HG02623 (cell line): Measurements from ENCODE around the gene FOXB2.

Source experiments
- ATAC-seq: cut with Tn5 transposase; IDR thresholded peaks from one replicate; pipeline ENCODE4 v1.9.1; 2021; ENCODE audit warnings: moderate library complexity; ENCODE audit not compliant: unreplicated experiment

The FOXB2 gene

DNA sequence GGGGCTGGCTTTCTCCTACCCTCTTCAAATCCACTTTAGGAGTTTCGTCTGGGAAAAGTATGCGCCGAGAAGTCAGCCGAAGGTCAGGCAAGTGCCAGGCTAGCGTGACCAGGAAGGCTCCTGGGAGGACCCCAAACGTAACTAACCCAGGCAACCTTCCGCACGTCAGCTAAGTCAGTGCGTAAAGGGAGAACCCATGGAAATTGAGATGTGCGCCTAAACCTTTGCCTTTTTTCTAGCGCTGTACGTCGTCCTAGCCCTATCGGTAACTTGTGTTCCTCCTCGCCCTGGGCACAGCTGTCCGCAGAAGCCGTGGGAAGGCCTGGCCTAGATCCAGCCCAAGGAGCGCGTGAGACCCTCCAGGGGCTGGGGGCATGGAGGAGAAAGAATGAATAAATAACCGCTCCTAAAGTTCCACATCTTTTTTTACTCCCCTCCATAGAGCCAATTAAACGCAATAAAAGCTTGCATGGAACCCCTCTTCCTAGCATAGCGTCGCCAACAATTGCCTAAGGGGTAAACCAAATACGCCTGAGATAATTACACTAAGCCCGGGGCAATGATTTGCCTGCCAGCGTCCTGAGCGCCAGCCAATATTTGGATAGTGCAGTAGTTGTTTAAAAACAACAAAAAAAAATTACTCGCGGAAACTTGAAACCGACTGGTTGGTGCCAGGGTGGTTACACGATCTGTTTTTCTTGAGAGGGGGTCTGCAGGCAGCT, 4.0 kb upstream of the FOXB2 start:
- no peak for ATAC-seq

DNA sequence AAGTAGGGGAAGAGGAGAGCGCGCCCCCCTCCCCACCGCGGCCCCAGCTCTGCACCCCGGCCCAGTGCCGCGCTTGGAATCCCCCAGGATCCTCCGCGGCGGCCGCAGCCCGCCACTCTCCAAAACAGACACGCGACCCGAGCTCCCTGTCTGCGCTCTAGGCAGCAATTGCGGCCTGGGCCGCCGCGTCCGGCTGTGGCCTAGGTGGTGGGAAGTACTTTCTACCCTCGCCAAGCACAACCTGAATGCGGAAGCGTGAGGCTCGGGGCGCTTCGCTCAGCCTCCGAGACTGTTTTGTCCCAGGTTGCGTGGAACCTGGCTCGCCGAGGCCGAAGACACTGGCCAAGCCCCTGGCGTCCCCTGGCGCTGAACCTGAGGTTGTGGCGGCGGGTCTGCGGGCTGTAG, 3.3 kb upstream of the FOXB2 start:
- ATAC-seq, result no peak

DNA sequence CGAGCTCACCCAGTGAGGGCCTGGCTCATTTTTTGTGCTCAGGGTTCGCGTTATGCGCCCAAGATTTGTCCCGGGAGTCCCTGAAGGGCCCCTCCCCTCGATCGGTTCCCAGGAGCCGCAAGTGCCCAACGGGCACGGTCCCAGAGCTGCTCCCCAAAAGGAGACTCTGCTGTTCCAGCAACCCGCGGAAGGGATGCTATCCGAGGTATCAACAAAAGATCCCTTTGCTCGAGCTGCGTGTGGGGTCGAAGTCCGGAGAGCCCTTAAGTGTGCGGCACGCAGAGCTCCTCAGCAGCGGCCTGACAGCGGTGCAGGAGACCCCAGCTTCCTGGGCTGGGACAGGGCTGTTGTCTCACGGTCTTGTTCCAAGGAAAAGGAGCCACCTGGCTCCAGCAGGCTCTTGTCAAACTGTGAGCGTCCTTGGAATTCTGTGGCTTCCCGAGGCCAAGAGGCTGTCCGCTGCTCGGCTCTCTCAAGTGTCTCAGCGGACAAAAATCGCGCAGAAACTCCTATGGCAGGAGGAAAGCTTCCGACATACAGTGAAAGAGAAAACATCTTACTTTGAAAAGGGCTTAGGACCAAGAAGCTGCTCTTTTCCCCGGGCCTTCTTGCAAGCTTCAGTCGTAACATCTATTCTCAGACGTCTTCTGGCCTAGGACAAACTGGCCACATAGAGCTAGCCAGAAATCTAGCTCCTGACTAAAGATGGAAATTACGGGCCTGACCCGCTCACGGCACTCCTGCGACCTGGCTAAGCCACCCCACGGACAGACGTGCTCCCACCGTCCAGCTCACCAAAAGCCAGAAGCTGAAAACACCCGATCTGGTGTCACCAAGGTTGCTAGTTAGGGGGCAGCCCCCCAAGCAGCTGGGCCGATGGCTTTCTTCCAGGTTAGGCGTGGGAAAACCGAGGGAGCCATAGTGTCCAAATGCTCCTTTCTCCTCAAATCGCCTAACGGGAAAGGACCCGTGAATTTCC, 2.6 kb upstream of the FOXB2 start:
- ATAC-seq, result no peak

DNA sequence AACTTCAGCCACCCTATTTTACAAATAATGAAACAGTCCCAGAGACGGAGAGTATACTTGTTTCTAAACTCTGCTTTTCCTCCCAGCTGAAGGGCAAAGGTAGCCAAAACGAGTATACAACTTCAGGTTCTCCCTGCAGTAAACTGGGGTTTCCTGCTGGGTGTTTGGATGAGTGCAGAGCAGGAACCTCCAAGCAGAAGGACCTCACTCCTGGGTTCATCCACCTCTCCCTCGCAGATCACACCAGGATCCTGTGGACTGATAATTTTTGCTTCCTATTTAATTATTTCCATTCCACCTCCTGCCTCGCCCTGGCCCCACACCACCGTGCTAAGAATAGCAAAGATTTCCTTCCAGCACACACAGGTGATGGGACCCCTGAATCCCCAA, 2.0 kb upstream of the FOXB2 start:
- no peak for ATAC-seq

DNA sequence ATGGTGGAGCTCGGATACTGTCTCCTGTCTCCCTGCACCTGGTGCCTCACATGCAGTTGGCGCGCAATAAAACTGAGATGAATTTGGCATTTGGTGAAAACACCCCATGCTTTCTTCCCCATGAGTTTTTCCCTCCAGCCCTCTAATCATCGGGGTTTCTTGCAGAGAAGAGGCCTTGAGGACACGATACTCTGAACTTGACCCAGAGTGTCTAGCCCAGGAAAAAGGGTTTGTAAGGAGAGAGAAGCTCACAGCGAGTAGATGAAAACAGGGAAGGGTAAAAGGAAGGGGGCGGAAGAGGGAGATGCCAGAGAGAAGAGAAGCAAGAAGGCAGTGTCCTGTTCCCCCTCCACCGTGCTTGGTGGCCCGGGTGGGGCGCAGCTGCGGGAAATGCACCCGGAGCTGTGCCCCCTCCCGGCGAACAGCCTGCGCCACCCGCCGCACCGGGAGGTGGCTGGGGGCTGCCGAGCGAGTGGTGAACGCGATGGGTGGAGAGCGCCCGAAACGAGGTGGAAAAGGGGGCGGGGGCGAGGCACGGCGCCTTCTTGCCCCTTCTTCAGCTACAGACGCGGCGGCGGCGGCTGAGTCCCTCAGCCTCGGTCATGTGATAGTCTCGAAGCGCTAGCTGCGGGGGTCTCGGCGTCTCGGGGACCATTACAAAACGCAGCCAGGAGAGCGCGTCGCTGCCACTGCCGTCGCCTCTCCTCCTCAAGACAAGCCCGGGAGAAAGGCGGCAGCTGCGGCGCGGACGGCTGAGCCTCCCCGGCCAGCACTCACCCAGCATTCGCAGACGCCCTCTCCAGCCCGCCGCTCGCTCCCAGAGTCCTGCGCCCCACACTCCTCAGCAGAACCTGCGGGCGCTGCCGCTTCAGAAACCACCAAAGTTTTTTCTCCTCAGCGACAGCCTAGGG, 1.1 kb upstream of the FOXB2 start:
- ATAC-seq, result no peak

DNA sequence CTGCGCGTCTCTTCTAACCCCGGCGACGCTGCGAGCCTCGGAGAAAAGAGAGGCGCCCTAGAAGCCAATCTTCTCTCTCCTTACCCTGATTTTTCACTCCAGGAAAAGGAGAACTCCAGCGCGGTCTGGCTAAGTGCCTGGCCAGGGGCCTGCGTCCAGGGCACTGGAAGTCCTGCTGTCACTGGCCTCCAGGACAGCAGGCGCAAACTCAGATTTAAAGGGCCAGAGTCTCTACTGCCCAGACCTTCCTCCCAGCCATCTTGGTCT, 553 bp upstream of the FOXB2 start:
- no peak for ATAC-seq

DNA sequence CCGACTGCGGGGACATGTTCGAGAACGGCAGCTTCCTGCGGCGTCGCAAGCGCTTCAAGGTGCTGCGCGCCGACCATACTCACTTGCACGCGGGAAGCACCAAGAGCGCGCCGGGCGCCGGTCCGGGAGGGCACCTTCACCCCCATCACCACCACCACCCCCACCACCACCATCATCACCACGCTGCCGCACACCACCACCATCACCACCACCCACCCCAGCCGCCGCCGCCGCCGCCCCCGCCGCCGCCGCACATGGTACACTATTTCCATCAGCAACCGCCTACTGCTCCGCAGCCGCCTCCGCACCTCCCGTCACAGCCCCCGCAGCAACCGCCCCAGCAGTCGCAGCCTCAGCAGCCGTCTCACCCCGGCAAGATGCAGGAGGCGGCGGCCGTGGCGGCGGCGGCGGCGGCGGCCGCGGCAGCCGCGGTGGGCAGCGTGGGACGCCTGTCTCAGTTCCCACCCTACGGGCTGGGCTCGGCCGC, 514 bp downstream of the FOXB2 start:
- ATAC-seq, result no peak

DNA sequence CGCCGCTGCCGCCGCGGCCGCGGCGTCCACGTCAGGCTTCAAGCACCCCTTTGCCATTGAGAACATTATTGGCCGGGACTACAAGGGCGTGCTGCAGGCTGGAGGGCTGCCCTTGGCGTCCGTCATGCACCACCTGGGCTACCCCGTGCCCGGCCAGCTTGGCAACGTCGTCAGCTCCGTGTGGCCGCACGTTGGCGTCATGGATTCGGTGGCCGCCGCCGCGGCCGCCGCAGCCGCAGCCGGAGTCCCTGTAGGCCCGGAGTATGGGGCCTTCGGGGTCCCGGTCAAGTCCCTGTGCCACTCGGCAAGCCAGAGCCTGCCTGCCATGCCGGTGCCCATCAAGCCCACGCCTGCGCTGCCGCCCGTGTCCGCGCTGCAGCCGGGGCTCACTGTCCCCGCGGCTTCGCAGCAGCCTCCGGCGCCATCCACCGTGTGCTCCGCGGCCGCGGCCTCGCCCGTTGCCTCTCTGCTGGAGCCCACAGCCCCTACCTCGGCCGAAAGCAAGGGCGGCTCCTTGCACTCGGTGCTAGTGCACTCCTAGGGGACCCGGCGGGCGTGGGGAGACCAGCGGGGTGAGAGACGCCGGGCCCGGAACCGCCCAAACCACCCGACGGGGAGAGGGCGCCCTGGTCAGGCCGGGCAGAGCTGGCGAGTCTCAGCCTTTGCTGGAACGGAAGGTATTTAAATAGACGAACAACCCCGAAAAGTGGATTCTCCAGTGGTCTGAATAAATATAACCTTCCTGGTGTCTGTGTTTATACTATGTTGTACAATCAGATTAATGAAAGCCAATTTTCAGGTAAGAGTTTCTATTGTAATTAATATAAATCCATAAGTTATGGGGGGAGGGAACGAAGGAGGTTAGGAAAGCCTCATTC, 1.2 kb downstream of the FOXB2 start:
- ATAC-seq, result no peak

DNA sequence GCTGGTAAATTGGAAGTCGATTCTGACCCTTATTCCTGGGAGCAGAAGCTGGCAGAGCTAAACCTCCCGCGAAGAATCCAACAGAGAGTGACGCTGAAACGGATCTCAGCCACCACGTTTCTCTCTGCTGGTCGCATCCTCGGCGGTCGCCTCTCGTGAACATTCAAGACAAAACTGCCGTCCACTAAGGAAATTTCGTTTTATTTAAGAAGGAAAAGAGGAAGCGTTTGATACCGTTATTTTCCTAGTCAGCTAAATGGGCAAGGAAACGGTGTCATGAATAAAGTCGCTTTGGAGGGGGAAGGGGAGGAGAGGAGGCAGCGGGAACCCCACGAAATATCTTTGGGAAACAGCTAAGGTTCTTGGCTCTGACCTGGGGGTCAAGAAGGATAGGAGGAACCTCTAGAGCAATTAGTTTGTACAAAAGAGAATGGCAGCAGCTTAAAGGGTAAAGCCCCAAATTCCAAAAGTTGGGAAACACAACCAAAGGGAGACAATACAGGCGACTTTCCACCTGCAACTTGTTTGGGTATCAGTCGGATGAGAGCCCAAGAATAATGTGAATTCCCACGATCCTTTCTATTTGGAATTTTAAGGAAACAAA, 1.9 kb downstream of the FOXB2 start:
- no peak for ATAC-seq

DNA sequence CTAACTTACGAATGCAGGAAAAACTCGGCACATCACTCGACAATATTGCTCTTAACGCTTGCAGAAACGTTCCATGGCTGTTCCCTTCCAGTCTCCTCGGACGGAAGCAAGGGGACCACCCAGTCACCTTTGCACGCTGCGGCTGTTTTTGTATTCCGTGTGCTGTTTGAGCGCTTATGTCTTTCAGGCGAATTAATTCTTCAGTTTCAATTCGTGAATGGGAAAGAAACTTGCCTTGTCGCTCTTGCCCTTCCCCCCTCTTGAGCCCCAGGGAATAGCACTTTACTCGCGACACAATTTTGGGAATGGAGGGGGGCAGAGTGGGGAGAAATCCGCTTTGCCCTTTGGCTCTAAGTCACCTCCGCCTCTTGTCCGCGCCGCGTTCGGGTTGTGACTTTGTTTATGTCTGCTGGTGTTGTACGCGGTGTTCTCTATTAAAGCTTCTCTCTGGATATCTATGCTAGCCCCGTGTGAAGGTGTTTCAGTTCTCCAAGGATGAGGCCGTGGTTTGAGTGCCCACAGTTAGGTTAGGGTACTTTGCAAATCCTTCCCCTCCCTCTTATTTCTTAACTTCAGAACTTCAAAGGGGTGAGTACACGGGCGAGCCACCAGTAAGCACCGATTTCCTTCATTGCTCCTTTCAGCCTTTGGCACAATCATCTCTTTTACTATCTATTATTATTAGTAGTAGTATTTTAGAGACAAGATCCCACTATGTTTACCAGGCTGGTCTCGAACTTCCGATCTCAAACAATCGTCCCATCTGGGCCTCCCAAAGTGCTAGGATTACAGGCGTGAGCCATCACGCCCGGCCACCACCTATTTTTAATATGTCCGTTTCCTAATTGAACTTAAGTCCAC, 2.7 kb downstream of the FOXB2 start:
- ATAC-seq, result no peak

DNA sequence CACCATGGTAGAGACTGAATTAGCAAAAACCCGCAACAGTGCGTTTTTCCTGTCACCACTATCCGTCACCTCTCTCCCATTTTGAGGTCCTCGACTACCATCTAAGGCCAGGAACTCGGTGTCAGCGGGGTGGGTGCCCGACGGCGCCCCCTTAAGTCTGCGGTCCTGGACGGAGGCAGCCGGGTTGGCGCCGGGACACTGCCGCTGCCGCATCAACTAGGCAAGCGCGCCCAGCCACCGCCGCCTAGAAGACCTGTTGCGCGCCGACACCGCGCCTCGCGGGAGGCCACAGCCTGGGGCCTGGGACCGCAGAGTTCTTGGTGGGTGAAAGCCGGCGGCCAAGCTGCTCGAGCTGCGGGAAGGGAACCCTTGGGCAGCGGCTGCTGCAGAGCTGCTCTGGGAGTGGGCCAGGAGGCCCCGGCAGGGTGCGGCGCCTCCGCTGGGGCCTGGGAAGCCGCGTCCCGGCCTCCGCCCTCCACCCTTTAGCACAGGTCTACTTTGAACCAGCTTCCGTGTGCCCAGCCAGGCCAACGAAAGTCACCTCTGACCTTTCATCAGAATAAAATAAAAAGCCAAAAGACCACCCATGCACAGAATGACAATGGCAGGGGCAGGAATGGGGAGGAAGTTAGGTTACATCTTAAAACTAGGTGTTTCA, 3.5 kb downstream of the FOXB2 start:
- no peak for ATAC-seq

DNA sequence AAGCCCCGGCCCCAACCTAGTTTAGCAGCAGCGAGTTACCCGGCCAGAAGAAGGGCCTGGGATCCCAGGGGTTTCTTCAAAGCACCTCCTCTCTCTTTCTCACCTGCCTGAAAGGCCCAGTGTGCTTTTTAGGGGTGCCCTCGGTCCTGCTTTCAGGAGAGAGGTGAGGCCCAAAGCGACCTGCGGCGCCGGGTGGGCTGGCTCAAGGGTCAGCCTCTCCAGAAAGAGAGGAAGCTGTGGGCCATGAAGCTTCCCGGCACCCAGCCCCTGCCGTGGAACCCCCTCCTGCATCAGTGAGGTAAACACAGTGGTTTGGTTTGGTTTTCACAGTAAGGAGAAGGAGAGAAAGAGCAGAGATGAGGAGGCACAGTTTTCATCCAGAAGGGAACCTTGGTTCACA, 4.3 kb downstream of the FOXB2 start:
- no peak for ATAC-seq

DNA sequence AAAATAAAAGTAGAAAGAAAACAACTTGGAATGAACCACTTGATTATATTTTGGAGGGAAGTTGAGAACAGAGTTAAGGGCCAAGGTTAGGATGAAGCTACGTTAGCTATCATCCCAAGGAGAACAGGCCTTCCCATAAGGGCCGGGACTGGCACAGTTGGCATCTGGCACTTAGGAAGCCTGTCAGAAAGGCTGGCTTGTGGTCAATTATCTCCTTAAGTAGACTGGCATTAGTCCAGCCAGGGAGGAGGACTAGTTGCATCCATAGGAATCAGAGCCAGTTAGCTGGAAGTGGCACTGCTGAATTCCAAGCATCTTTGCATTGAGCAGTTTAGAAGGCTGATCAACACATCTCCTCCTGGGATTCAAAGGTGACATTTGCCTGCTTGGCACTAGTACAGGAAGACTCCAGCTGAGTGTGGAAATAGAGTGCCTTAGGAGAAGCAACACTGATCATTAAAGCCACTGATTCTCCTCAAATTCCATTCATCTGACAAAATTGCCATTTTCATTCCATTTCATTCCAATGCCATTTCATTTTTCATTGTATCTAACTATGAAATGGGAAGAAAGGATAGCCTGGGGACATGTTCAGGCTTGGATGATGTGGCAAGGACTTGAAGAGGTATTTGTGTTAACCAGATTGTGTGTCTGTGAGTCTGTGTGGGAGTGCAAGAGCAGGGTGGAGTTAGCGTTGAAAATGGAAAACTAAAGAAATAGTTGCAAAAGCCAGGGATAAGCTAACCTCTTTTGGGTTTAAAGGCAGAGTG, 5.5 kb downstream of the FOXB2 start:
- ATAC-seq, result no peak

DNA sequence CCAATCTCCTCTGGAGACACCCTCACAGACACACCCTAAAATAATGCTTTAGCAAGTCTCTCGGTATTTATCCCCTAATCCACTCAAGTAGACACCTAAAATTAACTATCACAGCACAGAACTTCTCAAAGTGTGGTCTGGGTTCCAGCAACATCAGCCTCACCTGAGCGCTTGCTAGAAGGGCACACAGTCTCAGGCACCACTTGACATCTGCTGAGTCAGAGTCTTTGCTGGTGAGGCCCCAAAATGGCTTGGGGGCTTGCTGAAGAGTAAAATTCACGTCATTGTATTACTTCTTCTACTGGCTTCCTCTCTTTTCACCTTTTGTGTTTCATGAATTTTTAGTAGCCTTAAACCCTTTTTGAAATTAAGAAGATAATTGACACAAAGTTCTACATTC, 9.0 kb downstream of the FOXB2 start:
- no peak for ATAC-seq

DNA sequence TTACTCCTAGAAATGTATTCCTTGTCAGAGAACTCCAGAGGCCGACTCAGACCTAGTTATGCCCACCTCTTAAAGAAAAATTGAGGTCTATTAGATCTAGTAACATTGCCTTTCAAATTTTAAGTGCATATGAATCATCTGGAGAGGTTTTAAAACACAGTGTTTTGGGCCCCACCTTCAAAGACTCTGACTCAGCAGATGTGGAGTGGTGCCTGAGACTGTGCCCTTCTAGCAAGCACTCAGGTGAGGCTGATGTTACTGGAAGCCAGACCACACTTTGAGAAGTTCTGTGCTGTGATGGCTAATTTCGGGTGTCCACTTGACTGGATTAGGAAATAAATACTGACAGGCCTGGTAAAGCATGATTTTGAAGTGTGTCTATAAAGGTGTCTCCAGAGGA, 10.6 kb downstream of the FOXB2 start:
- ATAC-seq, result no peak

DNA sequence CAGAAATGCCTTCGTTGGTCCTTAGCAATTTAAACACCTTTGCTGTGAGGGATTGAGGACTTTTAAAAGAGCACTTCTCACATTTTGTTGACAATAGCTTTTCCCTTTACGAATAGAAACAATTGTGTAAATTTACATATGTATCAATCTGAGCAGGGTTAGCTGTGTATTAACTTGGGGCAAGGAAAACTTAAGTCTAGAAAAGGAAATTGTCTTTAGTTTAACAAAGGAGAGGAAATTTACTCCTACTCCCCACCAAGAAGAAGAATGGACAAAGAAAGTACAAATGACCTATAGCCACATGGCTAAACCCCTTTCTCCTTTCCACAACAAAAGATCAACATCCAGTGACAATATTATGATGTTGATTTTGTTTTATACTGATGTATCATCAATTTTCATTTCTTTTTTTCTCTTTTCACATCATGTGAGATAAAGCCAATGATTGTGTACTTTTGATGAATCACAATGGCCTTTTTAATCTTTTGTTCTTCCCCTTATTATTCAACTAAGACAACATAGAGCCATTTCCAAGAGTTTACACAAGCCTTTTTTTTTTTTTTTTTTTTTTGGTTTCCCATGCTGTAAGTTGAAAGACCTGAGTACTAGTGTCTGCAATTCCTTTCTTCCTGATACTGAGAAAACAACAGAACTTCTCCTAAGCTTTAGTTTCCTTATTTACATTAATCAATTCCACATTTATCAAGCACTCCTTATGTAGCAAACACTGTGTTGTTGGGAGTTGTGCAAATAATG, 19.0 kb downstream of the FOXB2 start:
- ATAC-seq, result no peak

DNA sequence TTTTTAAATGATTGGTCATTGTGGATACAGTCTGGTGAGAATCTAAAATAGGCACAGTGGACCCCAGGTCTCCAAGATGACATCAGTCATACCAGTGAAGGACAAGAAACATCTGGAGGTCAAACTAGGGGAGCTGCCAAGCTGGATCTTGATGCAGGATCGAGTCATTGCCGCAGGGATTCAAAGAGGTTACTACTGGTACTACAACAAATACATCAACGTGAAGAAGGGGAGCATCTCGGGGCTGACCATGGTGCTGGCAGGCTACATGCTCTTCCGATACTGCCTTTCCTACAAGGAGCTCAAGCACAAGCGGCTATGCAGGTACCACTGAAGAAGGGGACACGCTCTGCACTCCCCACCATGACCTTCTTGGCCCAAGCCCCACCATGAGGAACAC, 20.9 kb downstream of the FOXB2 start:
- ATAC-seq, result no peak
